WTC11 (cell line): Measurements from ENCODE around the gene BMPR1B. TPM values are rescaled to one million over a fixed set of nuclear protein-coding genes. Genes with fewer than 3 reads are reported as not detected.
"Not testable (repeated sequence)": the region's sequence is repeated elsewhere in the genome, so short reads cannot be mapped to it uniquely, and the experiment has no call there.

Experiments
- ATAC-seq: fragments of 200-7000 bp; cut with Tn5 transposase; 2 replicates; pipeline ENCODE4 v1.10.0; 2021; ENCODE audit warnings: mild to moderate bottlenecking, moderate library complexity
- CTCF ChIA-PET: fragments of 300-600 bp; sonication (Branson Sonifier 250); formaldehyde crosslinking; loops from one replicate; lab custom pipeline; 2021; ENCODE audit warnings: antibody characterized with exemption; lab: Charles Lee
- POLR2A ChIA-PET: fragments of 350-600 bp; sonication (Branson Sonifier 250); formaldehyde crosslinking; loops from one replicate; lab custom pipeline; 2021; ENCODE audit warnings: antibody characterized with exemption; lab: Charles Lee
- DNase-seq: peaks from one replicate; pipeline ENCODE4 v3.0.0; 2021; ENCODE audit warnings: low spot score
- H3K27ac Mint-ChIP-seq: 2 replicates; pipeline ENCODE4 v1.8.0; 2021; ENCODE audit warnings: mixed read lengths
- H3K27me3 Mint-ChIP-seq: 2 replicates; pipeline ENCODE4 v1.8.0; 2021; ENCODE audit warnings: low read depth, mild to moderate bottlenecking, moderate library complexity, mixed read lengths
- H3K36me3 Mint-ChIP-seq: 2 replicates; pipeline ENCODE4 v1.8.0; 2021; ENCODE audit warnings: mixed read lengths
- H3K4me1 Mint-ChIP-seq: 2 replicates; pipeline ENCODE4 v1.8.0; 2022; ENCODE audit warnings: mixed read lengths
- H3K4me3 Mint-ChIP-seq: 2 replicates; pipeline ENCODE4 v1.8.0; 2021; ENCODE audit warnings: mild to moderate bottlenecking, moderate library complexity, mixed read lengths
- H3K9me3 Mint-ChIP-seq: 2 replicates; pipeline ENCODE4 v1.8.0; 2021; ENCODE audit warnings: mixed read lengths
- ETV6 ChIP-seq: sonication (generic); formaldehyde crosslinking; IDR thresholded peaks from 2 replicates; pipeline ENCODE4 v1.8.1; 2022; ENCODE audit warnings: mild to moderate bottlenecking, missing genetic modification reagents
- FOXP1 ChIP-seq: sonication (generic); formaldehyde crosslinking; IDR thresholded peaks from 2 replicates; pipeline ENCODE4 v1.8.0; 2022; ENCODE audit warnings: missing genetic modification reagents, mild to moderate bottlenecking, moderate library complexity, borderline replicate concordance
- GABPB1 ChIP-seq: sonication (generic); formaldehyde crosslinking; IDR thresholded peaks from 2 replicates; pipeline ENCODE4 v1.8.1; 2023; ENCODE audit warnings: mild to moderate bottlenecking, missing genetic modification reagents
- JAZF1 ChIP-seq: fragments of 250-450 bp; sonication (Bioruptor Pico); IDR thresholded peaks from 2 replicates; pipeline ENCODE4 v1.9.0; 2021; ENCODE audit warnings: moderate library complexity, mild to moderate bottlenecking, inconsistent platforms
- MYBL2 ChIP-seq: sonication (generic); formaldehyde crosslinking; IDR thresholded peaks from 2 replicates; pipeline ENCODE4 v1.8.1; 2023; ENCODE audit warnings: mild to moderate bottlenecking, moderate library complexity, missing genetic modification reagents
- NFE2L1 ChIP-seq: sonication (generic); formaldehyde crosslinking; IDR thresholded peaks from 2 replicates; pipeline ENCODE4 v1.8.1; 2023; ENCODE audit warnings: missing genetic modification reagents
- PRRX2 ChIP-seq: fragments of 250-450 bp; sonication (Bioruptor Pico); IDR thresholded peaks from 2 replicates; pipeline ENCODE4 v1.8.0; 2021; ENCODE audit warnings: mild to moderate bottlenecking
- RELA ChIP-seq: sonication (generic); formaldehyde crosslinking; IDR thresholded peaks from 2 replicates; pipeline ENCODE4 v1.8.1; 2022; ENCODE audit warnings: missing genetic modification reagents, mild to moderate bottlenecking, borderline replicate concordance
- TCF7 ChIP-seq: sonication (generic); formaldehyde crosslinking; IDR thresholded peaks from 2 replicates; pipeline ENCODE4 v1.8.0; 2022; ENCODE audit warnings: mild to moderate bottlenecking, low read depth, missing genetic modification reagents, moderate library complexity
- TEAD1 ChIP-seq: sonication (generic); formaldehyde crosslinking; IDR thresholded peaks from 2 replicates; pipeline ENCODE4 v1.8.0; 2022; ENCODE audit warnings: mild to moderate bottlenecking, missing genetic modification reagents
- TEAD4 ChIP-seq: sonication (generic); formaldehyde crosslinking; IDR thresholded peaks from 2 replicates; pipeline ENCODE4 v1.8.0; 2022; ENCODE audit warnings: mild to moderate bottlenecking, missing genetic modification reagents
- USF1 ChIP-seq: sonication (generic); formaldehyde crosslinking; IDR thresholded peaks from 2 replicates; pipeline ENCODE4 v1.8.0; 2022; ENCODE audit warnings: mild to moderate bottlenecking, missing genetic modification reagents
- ZBTB43 ChIP-seq: sonication (generic); formaldehyde crosslinking; IDR thresholded peaks from 2 replicates; pipeline ENCODE4 v1.8.1; 2023; ENCODE audit warnings: mild to moderate bottlenecking, missing genetic modification reagents
- total RNA-seq: library from RNA; stranded (reverse); gene quantifications from 3 replicates; pipeline ENCODE4 v1.2.3, GENCODE V29; 2021
- TF ChIP-seq, protein P1 (sequence below): sonication (generic); formaldehyde crosslinking; IDR thresholded peaks from 2 replicates; pipeline ENCODE4 v1.8.0; 2022; ENCODE audit warnings: mild to moderate bottlenecking, missing genetic modification reagents
- TF ChIP-seq, protein P2 (sequence below): fragments of 250-450 bp; sonication (Bioruptor Pico); conservative IDR thresholded peaks from 2 replicates; pipeline ENCODE4 v1.9.0; 2021; ENCODE audit warnings: mild to moderate bottlenecking
- TF ChIP-seq, protein P3 (sequence below): fragments of 250-450 bp; sonication (Bioruptor Pico); IDR thresholded peaks from 2 replicates; pipeline ENCODE4 v1.9.0; 2021; ENCODE audit warnings: mild to moderate bottlenecking

BMPR1B gene
- total RNA-seq, 1 experiment from 2014 or later: 0.77 TPM

GRCh38 chr4:95167805-95168204 is 410.1 kb downstream of the BMPR1B start:
- ChIA-PET CTCF (interaction anchor here (0.5 kb wide), 1 partner anchor 100 kb away, joined by 3 read pairs; no protein-coding TSS in a partner anchor), POLR2A (no interaction called here)
- H3K27me3 Mint-ChIP-seq: no peaks in the 10 kb centered on the region
- ATAC-seq (no peak), DNase-seq (no peak)
- H3K4me3 Mint-ChIP-seq: no peak overlapping the region
- H3K27ac Mint-ChIP-seq: no peak overlapping the region
- H3K36me3 Mint-ChIP-seq: peaks cover 2% of the 10 kb centered on the region; the same call in 1 of the 2 replicates
- 0 out of 2 replicates have a peak, but pooled peaks cover 3% of the 10 kb centered on the region for H3K9me3 Mint-ChIP-seq
- TF ChIP-seq JAZF1: no peak
- TF ChIP-seq, protein P1, sequence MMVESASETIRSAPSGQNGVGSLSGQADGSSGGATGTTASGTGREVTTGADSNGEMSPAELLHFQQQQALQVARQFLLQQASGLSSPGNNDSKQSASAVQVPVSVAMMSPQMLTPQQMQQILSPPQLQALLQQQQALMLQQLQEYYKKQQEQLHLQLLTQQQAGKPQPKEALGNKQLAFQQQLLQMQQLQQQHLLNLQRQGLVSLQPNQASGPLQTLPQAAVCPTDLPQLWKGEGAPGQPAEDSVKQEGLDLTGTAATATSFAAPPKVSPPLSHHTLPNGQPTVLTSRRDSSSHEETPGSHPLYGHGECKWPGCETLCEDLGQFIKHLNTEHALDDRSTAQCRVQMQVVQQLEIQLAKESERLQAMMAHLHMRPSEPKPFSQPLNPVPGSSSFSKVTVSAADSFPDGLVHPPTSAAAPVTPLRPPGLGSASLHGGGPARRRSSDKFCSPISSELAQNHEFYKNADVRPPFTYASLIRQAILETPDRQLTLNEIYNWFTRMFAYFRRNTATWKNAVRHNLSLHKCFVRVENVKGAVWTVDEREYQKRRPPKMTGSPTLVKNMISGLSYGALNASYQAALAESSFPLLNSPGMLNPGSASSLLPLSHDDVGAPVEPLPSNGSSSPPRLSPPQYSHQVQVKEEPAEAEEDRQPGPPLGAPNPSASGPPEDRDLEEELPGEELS: no peak
- TF ChIP-seq, protein P2, sequence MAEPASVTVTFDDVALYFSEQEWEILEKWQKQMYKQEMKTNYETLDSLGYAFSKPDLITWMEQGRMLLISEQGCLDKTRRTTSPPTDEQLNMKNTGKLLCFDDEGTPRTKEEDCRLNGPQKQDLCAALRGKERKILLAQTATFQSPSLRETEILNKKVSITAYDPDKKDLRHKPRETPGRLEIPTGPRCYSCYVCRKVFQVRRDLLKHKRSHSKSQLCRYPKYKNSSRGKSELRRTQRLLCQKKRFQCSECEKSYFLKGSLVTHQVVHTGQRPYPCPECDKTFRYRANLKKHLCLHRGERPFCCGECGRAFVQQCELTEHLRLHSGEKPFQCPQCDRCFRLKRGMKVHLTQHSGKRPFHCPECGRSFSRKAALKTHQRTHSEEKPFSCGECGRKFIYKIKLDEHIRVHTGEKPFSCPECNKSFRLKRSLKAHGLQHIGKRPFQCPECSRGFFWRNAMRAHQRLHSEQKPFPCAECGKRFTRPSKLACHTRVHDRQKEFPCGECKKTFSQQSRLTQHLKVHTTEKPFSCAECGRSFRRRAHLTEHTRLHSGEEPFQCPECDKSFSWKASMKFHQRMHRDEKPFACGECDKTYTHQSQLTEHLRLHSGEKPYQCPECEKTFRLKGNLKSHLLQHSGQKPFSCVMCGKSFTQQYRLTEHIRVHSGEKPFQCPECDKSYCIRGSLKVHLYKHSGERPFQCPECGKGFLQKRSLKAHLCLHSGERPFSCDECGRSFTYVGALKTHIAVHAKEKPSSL (CRISPR knock-in tag): no peak
- no peak for TF ChIP-seq FOXP1 (CRISPR knock-in tag)
- no peak for TF ChIP-seq MYBL2
- no peak for TF ChIP-seq NFE2L1 (CRISPR knock-in tag)
- TF ChIP-seq GABPB1 (CRISPR knock-in tag): no peak
- TF ChIP-seq TCF7 (CRISPR knock-in tag): no peak
- H3K4me1 Mint-ChIP-seq: no peaks in the 10 kb centered on the region

DNA sequence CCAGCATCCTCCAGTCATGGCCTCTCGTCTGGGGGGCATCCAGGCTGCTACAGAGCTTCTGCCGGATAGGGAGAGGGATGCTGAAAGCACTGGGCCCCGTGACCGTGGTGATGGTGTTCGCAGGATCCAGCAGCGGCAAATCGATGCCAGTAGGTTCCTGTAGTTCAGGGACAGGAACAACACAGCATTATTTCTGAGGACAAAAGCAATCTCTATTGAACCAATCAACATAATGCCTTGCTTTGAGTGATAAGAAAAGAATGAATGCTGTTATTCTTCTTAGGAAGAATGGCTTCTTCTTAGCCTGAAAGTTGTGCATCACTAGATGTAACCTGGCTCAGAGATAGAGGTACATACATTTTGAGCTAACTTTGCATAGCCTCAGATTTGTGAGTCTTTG is 412.4 kb downstream of the BMPR1B start:
- no peak for TF ChIP-seq USF1
- Mint-ChIP-seq H3K4me1 (no peaks in the 10 kb centered on the region), H3K27ac (no peak overlapping the region), H3K4me3 (no peak overlapping the region), H3K27me3 (no peaks in the 10 kb centered on the region), H3K36me3 (peaks cover 2% of the 10 kb centered on the region; the same call in 1 of the 2 replicates), H3K9me3 (0 out of 2 replicates have a peak, but pooled peaks cover 8% of the 10 kb centered on the region)
- ATAC-seq (no peak), DNase-seq (no peak)
- ChIA-PET POLR2A (no interaction called here), CTCF (interaction anchor here (1.1 kb wide), 1 partner anchor 14 kb away, joined by 5 read pairs; no protein-coding TSS in a partner anchor)

DNA sequence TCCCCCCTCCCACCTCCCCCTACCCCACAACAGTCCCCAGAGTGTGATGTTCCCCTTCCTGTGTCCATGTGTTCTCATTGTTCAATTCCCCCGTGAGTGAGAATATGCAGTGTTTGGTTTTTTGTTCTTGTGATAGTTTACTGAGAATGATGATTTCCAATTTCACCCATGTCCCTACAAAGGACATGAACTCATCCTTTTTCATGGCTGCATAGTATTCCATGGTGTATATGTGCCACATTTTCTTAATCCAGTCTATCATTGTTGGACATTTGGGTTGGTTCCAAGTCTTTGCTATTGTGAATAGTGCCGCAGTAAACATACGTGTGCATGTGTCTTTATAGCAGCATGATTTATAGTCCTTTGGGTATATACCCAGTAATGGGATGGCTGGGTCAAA is 413.6 kb downstream of the BMPR1B start:
- DNase-seq, CTCF ChIA-PET: not testable (repeated sequence)

GRCh38 chr4:95178938-95179337 is 421.2 kb downstream of the BMPR1B start:
- peaks cover 5% of the 10 kb centered on the region; the same call in 1 of the 2 replicates for H3K27me3 Mint-ChIP-seq
- DNase-seq (no peak), ATAC-seq (no peak)
- H3K4me1 Mint-ChIP-seq: peaks cover 15% of the 10 kb centered on the region
- H3K27ac Mint-ChIP-seq: no peak overlapping the region
- ChIA-PET CTCF (no interaction called here), POLR2A (interaction anchor here (0.7 kb wide), 1 partner anchor 23 kb away, joined by 4 read pairs; no protein-coding TSS in a partner anchor)
- H3K36me3 Mint-ChIP-seq: peaks cover 18% of the 10 kb centered on the region
- H3K9me3 Mint-ChIP-seq: peaks cover 18% of the 10 kb centered on the region
- TF ChIP-seq MYBL2: no peak
- TF ChIP-seq, protein P3, sequence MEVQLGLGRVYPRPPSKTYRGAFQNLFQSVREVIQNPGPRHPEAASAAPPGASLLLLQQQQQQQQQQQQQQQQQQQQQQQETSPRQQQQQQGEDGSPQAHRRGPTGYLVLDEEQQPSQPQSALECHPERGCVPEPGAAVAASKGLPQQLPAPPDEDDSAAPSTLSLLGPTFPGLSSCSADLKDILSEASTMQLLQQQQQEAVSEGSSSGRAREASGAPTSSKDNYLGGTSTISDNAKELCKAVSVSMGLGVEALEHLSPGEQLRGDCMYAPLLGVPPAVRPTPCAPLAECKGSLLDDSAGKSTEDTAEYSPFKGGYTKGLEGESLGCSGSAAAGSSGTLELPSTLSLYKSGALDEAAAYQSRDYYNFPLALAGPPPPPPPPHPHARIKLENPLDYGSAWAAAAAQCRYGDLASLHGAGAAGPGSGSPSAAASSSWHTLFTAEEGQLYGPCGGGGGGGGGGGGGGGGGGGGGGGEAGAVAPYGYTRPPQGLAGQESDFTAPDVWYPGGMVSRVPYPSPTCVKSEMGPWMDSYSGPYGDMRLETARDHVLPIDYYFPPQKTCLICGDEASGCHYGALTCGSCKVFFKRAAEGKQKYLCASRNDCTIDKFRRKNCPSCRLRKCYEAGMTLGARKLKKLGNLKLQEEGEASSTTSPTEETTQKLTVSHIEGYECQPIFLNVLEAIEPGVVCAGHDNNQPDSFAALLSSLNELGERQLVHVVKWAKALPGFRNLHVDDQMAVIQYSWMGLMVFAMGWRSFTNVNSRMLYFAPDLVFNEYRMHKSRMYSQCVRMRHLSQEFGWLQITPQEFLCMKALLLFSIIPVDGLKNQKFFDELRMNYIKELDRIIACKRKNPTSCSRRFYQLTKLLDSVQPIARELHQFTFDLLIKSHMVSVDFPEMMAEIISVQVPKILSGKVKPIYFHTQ (CRISPR knock-in tag): no peak
- TF ChIP-seq ETV6 (CRISPR knock-in tag): no peak
- no peak for TF ChIP-seq ZBTB43 (CRISPR knock-in tag)
- no peak for TF ChIP-seq RELA (CRISPR knock-in tag)
- no peak for TF ChIP-seq PRRX2
- no peak for TF ChIP-seq TEAD1
- TF ChIP-seq TEAD4: no peak
- no peak overlapping the region for H3K4me3 Mint-ChIP-seq

More for the DNA sequence above, 413.6 kb downstream of the BMPR1B start:
- H3K27me3 Mint-ChIP-seq, H3K27ac Mint-ChIP-seq, H3K36me3 Mint-ChIP-seq, H3K4me1 Mint-ChIP-seq, H3K4me3 Mint-ChIP-seq, ATAC-seq, H3K9me3 Mint-ChIP-seq, POLR2A ChIA-PET: not testable (repeated sequence)
